Urinary bladder (tissue), 2 donors: Measurements from ENCODE around the gene SGPP1. TPM values are rescaled to one million over a fixed set of nuclear protein-coding genes. Genes with fewer than 3 reads are reported as not detected.

ENCODE experiments used
- polyA plus RNA-seq: library from polyadenylated mRNA; stranded (reverse); fragments of 200-250 nt; gene quantifications from one replicate; pipeline ENCODE4 v1.2.3, GENCODE V29; 2013
- small RNA-seq: library from RNA; depleted of rRNA; stranded (forward); fragments of <200 nt; gene quantifications from one replicate; pipeline ENCODE3, GENCODE V24; 2014
- total RNA-seq: library from RNA; depleted of rRNA; stranded (reverse); fragments of >200 nt; gene quantifications from one replicate; pipeline ENCODE4 v1.2.3, GENCODE V29; 2014
- donor health status: healthy.

The SGPP1 gene
- total and polyA plus RNA-seq, 2 donors: 13.0 to 40.1 TPM

Small RNAs within 50 kb of the gene (small RNA-seq; reads per million reads assigned to genes)
- not detected for gene AL161670.1
- gene RF00012: not detected
- not detected for gene RNU7-116P

Other genes starting within 250 kb of the SGPP1 start
- gene PPP2R5E, start 184.7 kb downstream of the SGPP1 start, total RNA-seq: 41.7 TPM
- gene PPP2R5E, start 184.7 kb downstream of the SGPP1 start, polyA plus RNA-seq: 16.5 TPM
- gene WDR89, start 86.2 kb downstream of the SGPP1 start, total RNA-seq: 28.3 TPM
- 8.1 TPM for gene WDR89, start 86.2 kb downstream of the SGPP1 start, polyA plus RNA-seq
- 102 TPM for gene SYNE2, start 124.9 kb upstream of the SGPP1 start, total RNA-seq
- gene SYNE2, start 124.9 kb upstream of the SGPP1 start, polyA plus RNA-seq: 33.5 TPM